ENCODE measurements around the gene NMNAT2. TPM values are rescaled to one million over a fixed set of nuclear protein-coding genes. Genes with fewer than 3 reads are reported as not detected.

NMNAT2 gene
- total RNA-seq, 1 donor from 2014 or later, result 0.50 TPM

GRCh38 chr1:183368213-183369108 lies 49.7 kb downstream of the NMNAT2 start:
- no peak overlapping the region for H3K9ac ChIP-seq (ENCODE audit: low read length)
- no peaks in the 10 kb centered on the region for H3K9me3 ChIP-seq (ENCODE audit: insufficient read depth, low read depth, low read length)
- FAIRE-seq, result no peak
- H3K27me3 ChIP-seq (ENCODE audit: insufficient read depth, low read length), result peaks cover 11% of the 10 kb centered on the region
- TF ChIP-seq CTCF (IDR thresholded peaks at IDR 0.05; ENCODE audit: insufficient read depth, low read depth, low read length) (no peak), EZH2 (IDR thresholded peaks at IDR 0.05; ENCODE audit: insufficient read depth, low read length) (no peak)
- no peak for DNase-seq (ENCODE audit: low read depth)
- Mint-ChIP-seq H3K4me3 (ENCODE audit: unreplicated experiment) (no peak overlapping the region), H3K27ac (ENCODE audit: unreplicated experiment) (no peak overlapping the region), H3K4me1 (ENCODE audit: low read depth, unreplicated experiment) (peaks cover 4% of the 10 kb centered on the region), H3K27me3 (ENCODE audit: low read depth, unreplicated experiment) (peaks cover 14% of the 10 kb centered on the region), H3K36me3 (ENCODE audit: low read depth, unreplicated experiment) (no peaks in the 10 kb centered on the region), H3K9me3 (ENCODE audit: unreplicated experiment) (no peaks in the 10 kb centered on the region)
- H3K4me3 ChIP-seq (ENCODE audit: insufficient read depth, low read depth, low read length), result no peak overlapping the region
- H3K4me2 ChIP-seq (ENCODE audit: low read length), result no peak overlapping the region
- H3K4me1 ChIP-seq (ENCODE audit: insufficient read depth, low read length), result no peaks in the 10 kb centered on the region
- H3K27ac ChIP-seq (ENCODE audit: low read depth, low read length), result no peak overlapping the region
- no peaks in the 10 kb centered on the region for H3K79me2 ChIP-seq (ENCODE audit: insufficient read depth, low read length)
- no peaks in the 10 kb centered on the region for H3K36me3 ChIP-seq (ENCODE audit: insufficient read depth, low read length)
- no peaks in the 10 kb centered on the region for H4K20me1 ChIP-seq (ENCODE audit: insufficient read depth, low read length)
- H2AFZ ChIP-seq (ENCODE audit: low read depth, low read length), result no peak overlapping the region

- no peak for FAIRE-seq
- H3K4me2 ChIP-seq (ENCODE audit: low read length), result no peak overlapping the region
- no peaks in the 10 kb centered on the region for H3K9me3 Mint-ChIP-seq (ENCODE audit: unreplicated experiment)
- H3K4me1 ChIP-seq (ENCODE audit: insufficient read depth, low read length), result no peaks in the 10 kb centered on the region
- peaks cover 10% of the 10 kb centered on the region for H3K27me3 Mint-ChIP-seq (ENCODE audit: low read depth, unreplicated experiment)
- no peaks in the 10 kb centered on the region for H3K36me3 Mint-ChIP-seq (ENCODE audit: low read depth, unreplicated experiment)
- no peak overlapping the region for H3K9ac ChIP-seq (ENCODE audit: low read length)
- H3K27ac ChIP-seq (ENCODE audit: low read depth, low read length), result no peak overlapping the region
- no peak overlapping the region for H3K4me3 Mint-ChIP-seq (ENCODE audit: unreplicated experiment)
- H3K9me3 ChIP-seq (ENCODE audit: insufficient read depth, low read depth, low read length), result no peaks in the 10 kb centered on the region
- peaks cover 4% of the 10 kb centered on the region for H3K4me1 Mint-ChIP-seq (ENCODE audit: low read depth, unreplicated experiment)
- H3K4me3 ChIP-seq (ENCODE audit: insufficient read depth, low read depth, low read length), result no peak overlapping the region
- no peaks in the 10 kb centered on the region for H3K36me3 ChIP-seq (ENCODE audit: insufficient read depth, low read length)
- TF ChIP-seq CTCF (IDR thresholded peaks at IDR 0.05; ENCODE audit: insufficient read depth, low read depth, low read length), result no peak
- no peak for TF ChIP-seq EZH2 (IDR thresholded peaks at IDR 0.05; ENCODE audit: insufficient read depth, low read length)
- no peaks in the 10 kb centered on the region for H3K79me2 ChIP-seq (ENCODE audit: insufficient read depth, low read length)
- peaks cover 9% of the 10 kb centered on the region for H3K27me3 ChIP-seq (ENCODE audit: insufficient read depth, low read length)
- H3K27ac Mint-ChIP-seq (ENCODE audit: unreplicated experiment), result no peak overlapping the region
- H4K20me1 ChIP-seq (ENCODE audit: insufficient read depth, low read length), result no peaks in the 10 kb centered on the region
- DNase-seq (ENCODE audit: low read depth), result no peak
- no peak overlapping the region for H2AFZ ChIP-seq (ENCODE audit: low read depth, low read length)
These were observed 52.1 kb downstream of the NMNAT2 start for GRCh38 chr1:183366116-183366515.

- DNase-seq (ENCODE audit: low read depth) (no peak), FAIRE-seq (no peak)
- Histone ChIP-seq H2AFZ (ENCODE audit: low read depth, low read length) (no peak overlapping the region), H3K27ac (ENCODE audit: low read depth, low read length) (no peak overlapping the region), H3K4me3 (ENCODE audit: insufficient read depth, low read depth, low read length) (no peak overlapping the region), H3K9me3 (ENCODE audit: insufficient read depth, low read depth, low read length) (no peaks in the 10 kb centered on the region), H4K20me1 (ENCODE audit: insufficient read depth, low read length) (no peaks in the 10 kb centered on the region), H3K27me3 (ENCODE audit: insufficient read depth, low read length) (peaks cover 9% of the 10 kb centered on the region), H3K4me2 (ENCODE audit: low read length) (no peak overlapping the region), H3K36me3 (ENCODE audit: insufficient read depth, low read length) (no peaks in the 10 kb centered on the region), H3K79me2 (ENCODE audit: insufficient read depth, low read length) (no peaks in the 10 kb centered on the region), H3K9ac (ENCODE audit: low read length) (no peak overlapping the region), H3K4me1 (ENCODE audit: insufficient read depth, low read length) (no peaks in the 10 kb centered on the region)
- Mint-ChIP-seq H3K4me1 (ENCODE audit: low read depth, unreplicated experiment) (peaks cover 4% of the 10 kb centered on the region), H3K27ac (ENCODE audit: unreplicated experiment) (no peak overlapping the region), H3K36me3 (ENCODE audit: low read depth, unreplicated experiment) (no peaks in the 10 kb centered on the region), H3K27me3 (ENCODE audit: low read depth, unreplicated experiment) (peaks cover 6% of the 10 kb centered on the region), H3K4me3 (ENCODE audit: unreplicated experiment) (no peak overlapping the region), H3K9me3 (ENCODE audit: unreplicated experiment) (no peaks in the 10 kb centered on the region)
- TF ChIP-seq EZH2 (IDR thresholded peaks at IDR 0.05; ENCODE audit: insufficient read depth, low read length) (no peak), CTCF (IDR thresholded peaks at IDR 0.05; ENCODE audit: insufficient read depth, low read depth, low read length) (no peak)
These were observed 52.5 kb downstream of the NMNAT2 start for GRCh38 chr1:183365676-183366075.
